Heart left ventricle (tissue), 13 donors: ENCODE data around the gene HIC2.
"Not testable (repeated sequence)": the region's sequence is repeated elsewhere in the genome, so short reads cannot be mapped to it uniquely, and the experiment has no call there.

Experiments used
- POLR2A ChIP-seq, 2 donors: fragments of 450-650 bp; IDR thresholded peaks; one replicate each; pipeline ENCODE4 v1.6.1; 2017; ENCODE audit warnings: antibody characterized with exemption in 2 of 2, mild to moderate bottlenecking in 2 of 2, moderate library complexity in 2 of 2
- TF ChIP-seq, protein P1 (sequence below), 12 donors: fragments of 200-600 bp; sonication (generic) in 4 of 12; IDR thresholded peaks; one replicate each; pipeline versions ENCODE4 v1.5.0 to v1.8.0; 2018 to 2022; ENCODE audit warnings: antibody characterized with exemption in 12 of 12, mild to moderate bottlenecking in 5 of 12
- donor health status: ischemic (EF 13 %, LVEDD 7.1; RV severe dilation, severe dysfunction).
- donor health status: DM: no; HTN: yes; CAD: no.
- donor health status: DM: no; HTN: no; CAD: no.
- donor health status: ischemic (EF 25% LVEDD 6.9; RV normal size, moderate dysfunction).
- donor health status: ischemic (EF 25% LVEDD 5.7; RV mildly dilated, moderate dysfunction).
- donor health status: ischemic (EF 35%, LVEDD 5.7; RV mildly dilated, moderate dysfunction).
- donor health status: nonischemic (EF 11% LVEDD 7.7; RV severe dilation, severe dysfunction).
- donor health status: DM: yes; HTN: yes; CAD: no.
- donor health status: PGD.
- donor health status: ischemic (EF 29% LVEDD 5.4; RV normal size, mild dysfunction).
- donor health status: nonischemic (EF 23%, LVEDD 6.1; RV moderate dilation, normal function).

DNA sequence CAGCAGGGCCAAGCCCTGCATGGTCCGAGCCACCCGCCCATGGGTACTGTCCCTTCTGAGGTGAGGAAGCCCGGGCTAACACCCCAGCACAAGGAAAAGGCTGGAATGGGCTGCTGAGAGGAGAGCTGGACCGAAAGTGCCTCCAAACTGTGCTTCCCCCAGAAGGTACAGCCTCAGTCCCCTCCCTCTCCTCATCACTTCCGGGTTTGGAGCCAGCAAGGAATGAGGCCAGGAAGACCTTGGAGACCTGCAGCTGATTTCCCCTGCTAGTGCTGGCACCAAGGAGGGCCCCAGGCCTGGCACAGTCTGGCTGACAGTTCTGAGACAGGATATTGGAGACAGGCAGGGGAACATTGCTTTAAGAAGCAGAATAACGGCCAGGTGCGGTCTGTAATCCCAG lies 81.3 kb downstream of the HIC2 start:
- TF ChIP-seq, protein P1, sequence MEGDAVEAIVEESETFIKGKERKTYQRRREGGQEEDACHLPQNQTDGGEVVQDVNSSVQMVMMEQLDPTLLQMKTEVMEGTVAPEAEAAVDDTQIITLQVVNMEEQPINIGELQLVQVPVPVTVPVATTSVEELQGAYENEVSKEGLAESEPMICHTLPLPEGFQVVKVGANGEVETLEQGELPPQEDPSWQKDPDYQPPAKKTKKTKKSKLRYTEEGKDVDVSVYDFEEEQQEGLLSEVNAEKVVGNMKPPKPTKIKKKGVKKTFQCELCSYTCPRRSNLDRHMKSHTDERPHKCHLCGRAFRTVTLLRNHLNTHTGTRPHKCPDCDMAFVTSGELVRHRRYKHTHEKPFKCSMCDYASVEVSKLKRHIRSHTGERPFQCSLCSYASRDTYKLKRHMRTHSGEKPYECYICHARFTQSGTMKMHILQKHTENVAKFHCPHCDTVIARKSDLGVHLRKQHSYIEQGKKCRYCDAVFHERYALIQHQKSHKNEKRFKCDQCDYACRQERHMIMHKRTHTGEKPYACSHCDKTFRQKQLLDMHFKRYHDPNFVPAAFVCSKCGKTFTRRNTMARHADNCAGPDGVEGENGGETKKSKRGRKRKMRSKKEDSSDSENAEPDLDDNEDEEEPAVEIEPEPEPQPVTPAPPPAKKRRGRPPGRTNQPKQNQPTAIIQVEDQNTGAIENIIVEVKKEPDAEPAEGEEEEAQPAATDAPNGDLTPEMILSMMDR (IDR thresholded peaks at IDR 0.05), result not testable (repeated sequence)
- TF ChIP-seq POLR2A (IDR thresholded peaks at IDR 0.05), result not testable (repeated sequence)
